Middle frontal gyrus (tissue), 1 donor: ENCODE data around the gene CWC22.
"Not testable (repeated sequence)": the region's sequence is repeated elsewhere in the genome, so short reads cannot be mapped to it uniquely, and the experiment has no call there.

Experiments
- DNase-seq: peaks from one replicate; pipeline ENCODE4 v3.0.0-alpha.2; 2015; ENCODE audit warnings: low spot score; ENCODE audit errors: extremely low spot score

The CWC22 gene

DNA sequence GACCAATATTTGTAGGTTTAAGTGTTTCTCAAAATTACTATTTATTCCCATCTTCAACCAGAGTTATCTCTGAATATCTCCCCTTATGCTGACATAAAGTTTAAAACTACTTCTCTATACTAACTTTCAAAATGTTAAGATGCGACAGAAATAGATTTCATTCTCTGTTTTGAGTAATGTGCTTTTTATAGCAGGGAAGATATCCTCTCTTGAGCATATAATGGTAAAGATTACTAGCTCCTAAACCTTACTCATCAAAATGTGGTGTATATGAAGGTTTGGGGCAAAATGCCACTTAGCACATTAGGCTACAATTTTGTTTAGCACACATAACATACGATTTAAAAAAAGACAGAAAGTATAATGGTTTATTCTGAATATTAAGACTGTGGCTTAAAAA lies 54.4 kb downstream of the CWC22 start:
- no peak for DNase-seq

GRCh38 chr2:179951680-179952079 lies 55.4 kb downstream of the CWC22 start:
- DNase-seq, result no peak

DNA sequence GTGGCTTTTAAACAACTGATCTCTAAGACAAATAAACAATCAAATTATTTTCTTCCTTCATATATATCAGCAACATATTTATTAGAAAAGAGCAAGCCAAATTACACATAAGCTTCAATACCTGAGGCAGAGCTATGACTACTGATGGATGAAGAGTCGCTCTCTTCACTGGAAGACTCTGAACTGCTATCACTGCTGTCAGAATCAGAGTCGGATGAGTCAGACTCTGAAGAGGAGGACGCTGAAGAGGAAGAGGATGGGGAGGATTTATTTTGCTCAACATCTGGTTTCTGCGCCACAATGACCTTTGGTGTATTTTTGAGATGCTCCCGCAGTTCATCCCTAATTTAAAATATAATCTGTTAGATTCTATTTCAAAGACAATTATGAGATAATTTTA lies 56.7 kb downstream of the CWC22 start:
- DNase-seq, result no peak

DNA sequence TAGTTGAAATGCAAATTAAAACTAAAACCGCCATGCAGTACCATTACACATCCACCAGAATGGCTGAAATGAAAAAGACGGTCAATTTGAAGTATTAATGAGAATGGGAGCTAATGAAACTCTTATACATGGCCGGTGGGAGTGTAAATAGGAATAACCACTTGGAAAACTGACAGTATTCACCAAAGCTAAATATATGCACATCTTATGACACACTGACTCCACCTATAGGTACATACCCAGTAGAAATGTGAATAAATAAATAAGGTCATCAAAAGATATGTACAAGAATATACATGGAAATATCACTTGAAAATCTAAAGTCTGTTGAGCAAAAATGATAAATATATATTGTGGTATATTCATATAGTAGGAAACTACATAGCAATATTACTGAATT lies 57.7 kb downstream of the CWC22 start:
- DNase-seq, result no peak

DNA sequence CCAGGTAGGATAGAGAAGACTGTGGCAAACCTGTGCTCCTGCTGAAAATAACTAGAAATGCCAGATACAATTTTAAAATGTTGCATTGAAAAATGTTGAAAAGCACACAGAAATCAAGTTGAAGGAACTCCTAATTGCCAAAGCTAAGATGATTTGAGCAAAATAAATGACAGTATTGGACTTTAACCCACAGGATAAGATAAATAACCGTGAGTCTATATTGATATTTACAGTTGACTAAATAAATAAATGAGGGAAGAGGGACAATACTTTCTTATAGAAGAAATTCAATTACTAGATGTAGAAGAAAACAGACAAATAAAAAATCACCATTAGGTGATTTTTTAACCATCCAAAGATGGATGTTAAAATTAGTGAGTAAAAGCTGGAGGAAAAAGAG lies 59.0 kb downstream of the CWC22 start:
- DNase-seq, result no peak

- no peak for DNase-seq
These were observed 60.1 kb downstream of the CWC22 start for GRCh38 chr2:179946810-179947615.

DNA sequence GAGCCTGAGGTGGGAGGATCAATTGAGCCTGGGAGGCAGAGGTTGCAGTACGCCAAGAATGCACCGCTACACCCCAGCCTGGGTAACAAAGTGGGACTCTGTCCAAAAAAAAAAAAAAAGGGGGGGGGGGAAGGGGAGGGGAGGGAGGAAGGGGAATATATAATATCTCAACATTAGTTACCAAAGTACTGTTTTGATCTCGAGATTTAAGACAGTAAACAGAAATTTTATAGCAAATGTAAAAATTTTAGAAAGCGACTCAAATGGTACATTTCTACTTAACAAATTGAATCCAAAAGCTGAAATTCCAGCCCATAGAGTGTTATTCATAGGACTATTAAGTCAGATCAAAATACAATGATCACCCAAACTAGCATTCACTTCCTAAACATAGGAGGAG lies 60.8 kb downstream of the CWC22 start:
- no peak for DNase-seq

DNA sequence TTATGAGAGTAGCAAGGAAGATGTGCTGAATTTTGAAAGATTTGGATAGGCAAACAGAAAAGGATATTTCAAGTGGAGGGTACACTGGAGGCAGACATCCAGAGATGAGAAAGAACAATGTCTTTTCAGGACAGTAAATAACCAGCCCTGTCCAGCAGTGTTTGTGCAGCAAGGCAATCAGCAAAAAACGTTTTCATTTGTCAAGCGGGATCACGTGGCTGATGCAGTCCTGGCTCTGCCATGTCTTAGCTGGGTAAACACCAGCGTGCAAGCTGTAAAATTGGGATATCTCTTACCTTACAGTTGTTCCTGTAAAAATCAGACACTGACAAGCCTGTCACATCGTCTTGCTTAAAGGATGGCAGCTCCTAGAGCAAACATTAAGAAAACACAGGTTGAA lies 67.8 kb downstream of the CWC22 start:
- no peak for DNase-seq

DNA sequence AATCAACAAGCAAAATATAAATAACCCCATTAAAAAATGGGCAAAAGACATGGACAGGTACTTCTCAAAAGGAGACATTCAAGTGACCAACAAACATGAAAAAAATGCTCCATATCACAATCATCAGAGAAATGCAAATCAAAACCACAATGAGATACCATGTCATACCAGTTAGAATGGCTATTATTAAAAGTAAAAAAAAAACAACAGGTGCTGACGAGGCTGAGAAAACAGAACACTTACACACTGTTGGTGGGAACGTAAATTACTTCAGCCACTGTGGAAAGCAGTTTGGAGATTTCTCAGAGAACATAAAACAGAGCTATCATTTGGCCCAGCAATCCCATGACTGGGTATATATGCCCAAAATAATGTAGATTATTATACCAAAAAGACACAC lies 69.1 kb downstream of the CWC22 start:
- DNase-seq, result no peak

DNA sequence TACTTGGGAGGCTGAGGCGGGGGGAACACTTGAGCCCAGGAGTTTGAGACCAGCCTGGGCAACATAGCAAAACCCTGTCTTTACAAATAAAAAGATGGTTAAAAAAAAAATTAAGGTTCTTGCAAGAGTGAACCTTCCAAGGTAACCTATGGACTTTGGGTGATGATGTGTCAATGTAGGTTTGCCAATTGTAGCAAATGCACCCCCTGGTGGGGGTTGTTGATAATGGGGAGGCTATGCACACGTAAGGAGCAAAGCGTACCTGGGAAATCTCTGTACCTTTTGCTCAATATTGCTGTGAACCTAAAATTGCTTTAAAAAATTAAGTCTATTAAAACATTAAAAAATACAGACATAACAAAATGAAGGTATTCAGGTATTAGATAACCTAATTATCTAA lies 70.4 kb downstream of the CWC22 start:
- DNase-seq, result no peak

DNA sequence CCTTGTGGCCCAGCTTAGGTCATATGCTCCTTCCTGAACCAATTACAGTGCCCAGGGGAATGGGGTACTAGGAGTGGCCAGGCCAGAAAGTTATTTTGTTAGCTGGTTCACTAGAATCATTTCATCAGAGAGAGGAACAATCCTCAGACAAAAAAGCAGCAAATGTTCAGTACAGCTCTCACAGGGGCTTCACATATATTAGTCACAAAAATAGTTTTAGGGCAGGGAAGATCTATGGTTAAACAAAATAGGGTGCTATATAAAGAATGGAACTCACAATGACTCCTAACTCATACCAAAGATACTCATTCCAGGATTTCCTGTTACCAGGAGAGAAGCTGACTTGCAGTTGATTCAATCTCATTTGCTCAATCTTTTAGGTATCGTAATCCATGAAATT lies 71.0 kb downstream of the CWC22 start:
- no peak for DNase-seq

DNA sequence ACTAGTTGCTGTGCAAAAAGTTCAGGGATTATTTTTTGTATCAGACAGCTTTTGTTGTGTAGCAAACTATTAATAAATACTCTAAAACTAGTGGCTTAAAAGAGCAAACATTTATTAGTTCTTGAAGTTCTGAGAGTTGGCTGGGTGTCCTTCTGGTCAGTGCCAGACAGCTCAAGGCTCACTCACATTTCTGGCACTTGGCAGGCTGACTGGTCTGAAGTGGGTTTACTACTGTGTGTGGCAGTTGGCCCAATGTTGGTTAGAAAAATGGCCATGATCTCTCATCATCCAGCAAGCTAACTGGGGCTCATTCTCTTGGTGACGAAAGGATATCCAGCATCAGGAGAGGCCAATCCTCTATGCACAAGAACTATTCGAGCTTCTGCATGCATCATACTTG lies 74.3 kb downstream of the CWC22 start:
- DNase-seq, result no peak

GRCh38 chr2:179931502-179931901 lies 75.6 kb downstream of the CWC22 start:
- DNase-seq, result no peak

DNA sequence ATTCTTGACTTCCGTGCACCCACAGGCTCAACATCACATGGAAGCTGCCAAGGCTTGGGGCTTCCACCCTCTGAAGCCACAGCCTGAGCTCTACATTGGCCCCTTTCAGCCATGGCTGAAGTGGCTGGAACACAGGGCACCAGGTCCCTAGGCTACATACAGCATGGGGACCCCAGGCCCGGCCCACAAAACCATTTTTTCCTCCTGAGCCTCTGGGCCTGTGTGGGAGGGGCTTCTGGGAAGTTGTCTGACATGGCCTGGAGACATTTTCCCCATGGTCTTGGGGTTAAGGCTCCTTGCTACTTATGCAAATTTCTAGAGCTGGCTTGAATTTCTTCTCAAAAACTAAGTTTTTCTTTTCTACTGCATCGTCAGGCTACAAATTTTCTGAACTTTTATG lies 77.1 kb downstream of the CWC22 start:
- not testable (repeated sequence) for DNase-seq

DNA sequence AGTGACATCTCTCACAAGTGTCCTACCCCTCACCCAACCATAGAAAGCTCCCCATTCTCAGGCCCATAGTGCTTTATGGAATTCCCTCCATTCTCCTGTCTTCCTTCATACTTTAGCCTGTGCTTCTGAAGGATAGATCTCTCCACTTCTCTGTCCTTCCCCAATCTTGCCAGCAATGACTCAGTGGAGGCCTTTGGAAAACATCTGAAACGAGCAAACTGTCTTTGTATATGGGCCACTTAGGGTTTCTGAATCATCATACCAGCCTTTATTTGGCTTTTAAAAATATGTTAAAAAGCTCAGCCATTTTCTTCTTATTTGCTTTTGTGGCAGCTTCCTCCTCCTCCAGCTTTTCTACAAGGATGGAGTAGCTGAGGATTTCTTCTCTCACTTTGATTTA lies 80.1 kb downstream of the CWC22 start:
- DNase-seq, result no peak

GRCh38 chr2:179925713-179926112 lies 81.4 kb downstream of the CWC22 start:
- DNase-seq, result no peak

- no peak for DNase-seq
These were observed 89.8 kb downstream of the CWC22 start for GRCh38 chr2:179917272-179917671.

DNA sequence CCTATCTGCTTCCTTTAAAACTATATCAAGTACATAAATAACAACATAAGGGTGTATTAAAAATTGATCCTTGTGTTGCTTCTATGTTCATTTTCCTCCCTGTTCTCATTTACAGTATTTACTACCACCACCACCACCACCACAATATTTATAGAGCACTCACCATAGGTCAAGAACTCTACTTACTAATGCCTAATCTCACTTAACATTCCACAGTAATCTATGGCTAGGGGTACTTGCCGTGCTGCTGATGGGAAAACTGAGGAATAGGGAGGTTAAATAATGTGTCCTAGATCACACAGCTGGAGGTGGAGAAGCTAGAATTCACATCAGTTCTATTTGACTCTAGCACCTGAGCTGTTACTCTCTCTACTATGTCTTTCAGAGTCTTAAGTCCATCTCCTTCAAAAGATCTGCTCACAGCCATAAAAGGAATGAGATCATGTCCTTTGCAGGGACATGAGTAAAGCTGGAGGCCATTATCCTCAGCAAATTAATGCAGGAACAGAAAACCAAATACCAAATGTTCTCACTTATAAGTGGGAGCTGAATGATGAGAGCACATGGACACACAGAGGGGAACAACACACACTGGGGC lies 91.6 kb downstream of the CWC22 start:
- DNase-seq, result no peak

GRCh38 chr2:179913809-179914208 lies 93.3 kb downstream of the CWC22 start:
- DNase-seq, result no peak

DNA sequence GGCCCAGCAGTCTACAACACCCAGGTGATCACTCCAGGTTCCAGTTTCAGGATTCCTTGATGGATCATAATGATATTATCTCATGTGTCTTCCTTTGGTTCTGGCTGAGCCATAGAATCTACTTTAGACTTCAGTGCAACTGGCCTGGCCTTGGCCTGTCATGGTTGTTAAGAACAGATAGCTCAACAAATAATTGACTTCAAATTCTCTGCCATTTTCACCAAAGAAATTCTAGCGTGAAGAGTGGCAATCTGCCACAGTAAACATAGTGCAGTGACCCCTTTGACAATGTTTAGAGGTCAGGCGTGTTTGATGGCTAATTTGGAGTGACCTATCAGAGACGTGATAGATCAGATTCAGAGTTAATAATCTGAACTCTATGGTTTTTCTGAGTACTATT lies 95.5 kb downstream of the CWC22 start:
- DNase-seq, result no peak

GRCh38 chr2:179910735-179911113 lies 96.4 kb downstream of the CWC22 start:
- DNase-seq, result no peak

DNA sequence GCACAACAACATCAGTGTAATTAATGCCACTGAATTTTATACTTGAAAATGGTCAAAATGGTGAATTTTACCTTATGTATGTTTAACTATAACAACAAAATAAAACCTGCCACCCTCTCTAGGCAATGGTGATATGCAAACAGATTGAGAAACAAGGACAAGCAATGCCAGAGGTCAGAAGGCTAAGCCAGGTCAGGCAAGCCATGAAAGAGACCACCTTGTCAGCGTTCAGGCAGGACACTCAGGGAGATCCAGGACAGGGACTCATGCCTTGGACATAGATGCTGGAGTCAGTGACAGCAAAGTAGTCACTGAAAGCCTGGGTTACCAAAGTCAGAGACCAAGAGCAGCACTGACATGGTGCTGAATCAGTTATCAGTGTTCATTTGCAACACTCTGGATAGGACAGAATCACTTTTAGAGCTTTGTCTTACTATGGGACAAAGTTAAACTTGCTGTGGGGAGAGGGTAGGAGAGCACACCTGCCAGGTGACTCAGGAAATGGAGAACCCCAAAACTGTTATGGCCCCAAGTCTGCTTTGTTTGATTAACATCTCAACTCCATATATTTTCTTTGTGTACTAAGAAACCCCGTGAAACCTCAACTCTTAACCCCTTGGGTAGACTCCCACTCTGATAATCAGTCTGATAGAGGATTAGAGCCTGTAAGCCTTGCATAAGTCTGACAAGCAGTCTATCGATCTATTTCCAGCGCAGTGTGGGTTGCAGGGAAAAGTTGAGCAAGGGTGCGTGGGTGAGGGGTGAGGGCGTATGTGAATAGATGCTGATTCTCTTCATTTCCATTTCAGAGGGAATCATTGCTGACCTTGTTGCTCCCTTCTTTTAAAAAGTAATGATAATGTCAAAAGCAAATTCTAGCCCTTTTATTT lies 97.0 kb downstream of the CWC22 start:
- no peak for DNase-seq
